ENCODE measurements around the gene ARL4A.

DNA sequence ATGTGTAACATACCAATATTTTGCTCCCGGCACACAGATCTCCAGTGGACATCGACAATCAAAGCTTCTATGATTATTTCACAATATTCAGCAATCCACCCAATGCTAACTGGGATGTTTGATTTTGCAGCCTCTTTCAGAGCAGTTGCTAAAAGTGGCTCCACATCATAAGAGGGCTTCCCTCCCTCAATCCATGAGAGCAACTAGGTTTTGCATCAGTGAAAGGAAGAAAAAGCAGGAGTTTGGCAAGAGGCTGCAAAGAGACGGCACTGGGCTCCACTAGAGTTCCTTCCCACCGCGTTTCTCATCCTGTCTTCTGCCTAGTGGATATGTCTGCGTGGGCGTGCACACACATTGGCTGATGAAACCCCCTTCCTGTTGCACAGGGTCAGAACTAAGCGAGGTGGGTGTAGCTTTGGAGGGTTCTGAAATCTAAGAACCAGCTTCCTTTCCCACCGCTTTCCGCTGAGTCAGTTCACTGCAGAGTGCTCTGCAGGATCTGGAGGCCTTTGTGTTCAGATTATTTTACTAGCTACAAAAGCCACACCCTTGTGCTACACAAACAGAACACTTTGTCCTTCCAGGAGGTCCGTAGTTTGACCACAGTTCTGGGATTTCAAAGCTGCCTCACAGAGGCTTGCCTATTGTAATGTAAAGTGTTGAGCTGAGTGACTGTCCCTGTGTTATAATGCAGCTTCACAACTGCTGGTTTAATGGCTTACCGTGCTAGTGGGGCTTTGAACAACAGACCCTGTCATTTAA, 28.1 kb downstream of the ARL4A start:
- TF ChIP-seq, protein P1, sequence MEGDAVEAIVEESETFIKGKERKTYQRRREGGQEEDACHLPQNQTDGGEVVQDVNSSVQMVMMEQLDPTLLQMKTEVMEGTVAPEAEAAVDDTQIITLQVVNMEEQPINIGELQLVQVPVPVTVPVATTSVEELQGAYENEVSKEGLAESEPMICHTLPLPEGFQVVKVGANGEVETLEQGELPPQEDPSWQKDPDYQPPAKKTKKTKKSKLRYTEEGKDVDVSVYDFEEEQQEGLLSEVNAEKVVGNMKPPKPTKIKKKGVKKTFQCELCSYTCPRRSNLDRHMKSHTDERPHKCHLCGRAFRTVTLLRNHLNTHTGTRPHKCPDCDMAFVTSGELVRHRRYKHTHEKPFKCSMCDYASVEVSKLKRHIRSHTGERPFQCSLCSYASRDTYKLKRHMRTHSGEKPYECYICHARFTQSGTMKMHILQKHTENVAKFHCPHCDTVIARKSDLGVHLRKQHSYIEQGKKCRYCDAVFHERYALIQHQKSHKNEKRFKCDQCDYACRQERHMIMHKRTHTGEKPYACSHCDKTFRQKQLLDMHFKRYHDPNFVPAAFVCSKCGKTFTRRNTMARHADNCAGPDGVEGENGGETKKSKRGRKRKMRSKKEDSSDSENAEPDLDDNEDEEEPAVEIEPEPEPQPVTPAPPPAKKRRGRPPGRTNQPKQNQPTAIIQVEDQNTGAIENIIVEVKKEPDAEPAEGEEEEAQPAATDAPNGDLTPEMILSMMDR (IDR thresholded peaks at IDR 0.05; ENCODE audit: low read length), result no peak
- no peak for TF ChIP-seq EZH2 (IDR thresholded peaks at IDR 0.05; ENCODE audit: borderline replicate concordance, low read length)
